GM21619 (cell line): ENCODE measurements around the gene SLC26A11.

Experiments used
- ATAC-seq: cut with Tn5 transposase; IDR thresholded peaks from one replicate; pipeline ENCODE4 v1.9.1; 2021; ENCODE audit not compliant: unreplicated experiment

The SLC26A11 gene

GRCh38 chr17:80216473-80217456 is 3.5 kb upstream of the SLC26A11 start:
- no peak for ATAC-seq

- no peak for ATAC-seq
These were observed 2.4 kb upstream of the SLC26A11 start for GRCh38 chr17:80217703-80218362.

GRCh38 chr17:80218391-80218790 is 1.8 kb upstream of the SLC26A11 start:
- no peak for ATAC-seq

GRCh38 chr17:80219013-80219762 is 1.0 kb upstream of the SLC26A11 start:
- ATAC-seq: peak; percentile 45

GRCh38 chr17:80219763-80220053 is 519 bp upstream of the SLC26A11 start:
- no peak for ATAC-seq

GRCh38 chr17:80220736-80221215 is 549 bp downstream of the SLC26A11 start:
- peak; percentile 10 for ATAC-seq

GRCh38 chr17:80221351-80222105 is 1.3 kb downstream of the SLC26A11 start:
- no peak for ATAC-seq

GRCh38 chr17:80222376-80223141 is 2.3 kb downstream of the SLC26A11 start:
- ATAC-seq: no peak

GRCh38 chr17:80223142-80223815 is 3.1 kb downstream of the SLC26A11 start:
- ATAC-seq: no peak

GRCh38 chr17:80223838-80224497 is 3.7 kb downstream of the SLC26A11 start:
- no peak for ATAC-seq

- ATAC-seq: no peak
These were observed 4.5 kb downstream of the SLC26A11 start for GRCh38 chr17:80224683-80225082.

- no peak for ATAC-seq
These were observed 5.0 kb downstream of the SLC26A11 start for GRCh38 chr17:80225230-80225629.

GRCh38 chr17:80227156-80227555 is 6.9 kb downstream of the SLC26A11 start:
- no peak for ATAC-seq

- ATAC-seq: no peak
These were observed 7.4 kb downstream of the SLC26A11 start for GRCh38 chr17:80227666-80228065.

- no peak for ATAC-seq
These were observed 8.2 kb downstream of the SLC26A11 start for GRCh38 chr17:80228477-80228876.

- ATAC-seq: no peak
These were observed 8.8 kb downstream of the SLC26A11 start for GRCh38 chr17:80229011-80229410.

GRCh38 chr17:80232438-80232837 is 12.2 kb downstream of the SLC26A11 start:
- no peak for ATAC-seq

- ATAC-seq: no peak
These were observed 13.0 kb downstream of the SLC26A11 start for GRCh38 chr17:80233202-80233601.

GRCh38 chr17:80236911-80237310 is 16.7 kb downstream of the SLC26A11 start:
- no peak for ATAC-seq
